GM12878 (cell line): ENCODE measurements around the gene SPINK8. TPM values are rescaled to one million over a fixed set of nuclear protein-coding genes. Genes with fewer than 3 reads are reported as not detected.
"Not testable (repeated sequence)": the region's sequence is repeated elsewhere in the genome, so short reads cannot be mapped to it uniquely, and the experiment has no call there.

Experiments used
- ATAC-seq: fragments of 200-7000 bp; cut with Tn5 transposase; 3 replicates; pipeline ENCODE4 v1.9.1; 2020; ENCODE audit warnings: mild to moderate bottlenecking, moderate library complexity
- BruUV-seq: library from RNA; stranded (reverse); fragments of 400-500 nt; replicated peaks from 2 replicates; lab custom pipeline; 2021; lab: Mats Ljungman, UMichigan
- CTCF ChIA-PET: fragments of 300-600 bp; sonication (Branson Sonifier 250); formaldehyde crosslinking; extraction: SDS; loops from one replicate; lab custom pipeline; 2021; ENCODE audit warnings: inconsistent platforms; lab: Yijun Ruan, JAX
- POLR2A ChIA-PET: fragments of 350-600 bp; formaldehyde crosslinking; extraction: SDS; loops from one replicate; lab custom pipeline; 2021; ENCODE audit warnings: inconsistent platforms; lab: Charles Lee
- RAD21 ChIA-PET: fragments of 300-600 bp; sonication (Branson Sonifier 250); formaldehyde crosslinking; loops from one replicate; lab custom pipeline; 2023; ENCODE audit warnings: antibody characterized with exemption; ENCODE audit not compliant: unreplicated experiment; lab: Charles Lee
- SMC1A ChIA-PET: fragments of 300-600 bp; sonication (Branson Sonifier 250); formaldehyde crosslinking; loops from one replicate; lab custom pipeline; 2023; ENCODE audit not compliant: unreplicated experiment, uncharacterized antibody; lab: Charles Lee
- DNase-seq: peaks from one replicate; pipeline ENCODE4 v3.0.0-alpha.2; 2011; ENCODE audit warnings: low read depth, low spot score
- FAIRE-seq: peaks from 3 replicates; lab custom pipeline; 2011; peaks lifted over from hg19 to GRCh38; lab: Jason Lieb, UNC
- H2AFZ ChIP-seq: 2 replicates; pipeline ENCODE4 v1.6.0; 2011; ENCODE audit warnings: low read depth, low read length, control low read depth; ENCODE audit not compliant: control insufficient read depth
- H3K27ac ChIP-seq: 2 replicates; pipeline ENCODE4 v1.5.1; 2011; ENCODE audit warnings: control low read depth; ENCODE audit not compliant: control insufficient read depth, insufficient read depth
- H3K27me3 ChIP-seq, 2 experiments: replicated peaks in 1 of 2; 2 replicates each; pipeline versions ENCODE4 v1.6.0 to v1.6.1; 2011; ENCODE audit warnings: low read length in 1 of 2; ENCODE audit not compliant: control insufficient read depth in 2 of 2, insufficient read depth in 2 of 2
- H3K36me3 ChIP-seq, 2 experiments: 2 replicates each; pipeline ENCODE4 v1.5.1; 2011; ENCODE audit warnings: low read length in 1 of 2; ENCODE audit not compliant: control insufficient read depth in 2 of 2, insufficient read depth in 2 of 2
- H3K4me1 ChIP-seq: 2 replicates; pipeline ENCODE4 v1.6.1; 2011; ENCODE audit warnings: mild to moderate bottlenecking, low read length, moderate library complexity, mixed read lengths; ENCODE audit not compliant: control insufficient read depth, insufficient read depth
- H3K4me2 ChIP-seq: 2 replicates; pipeline ENCODE4 v1.6.0; 2011; ENCODE audit warnings: control low read depth; ENCODE audit not compliant: control insufficient read depth, insufficient read depth
- H3K4me3 ChIP-seq: fragments of 200-600 bp; sonication (generic); 2 replicates; pipeline ENCODE4 v1.5.1; 2016
- H3K79me2 ChIP-seq: 2 replicates; pipeline ENCODE4 v1.6.0; 2011; ENCODE audit warnings: low read length; ENCODE audit not compliant: control insufficient read depth, insufficient read depth
- H3K9ac ChIP-seq: 2 replicates; pipeline ENCODE4 v1.8.0; 2011; ENCODE audit warnings: low read length, control low read depth, mixed read lengths; ENCODE audit not compliant: control insufficient read depth, insufficient read depth
- H3K9me3 ChIP-seq: replicated peaks from 3 replicates; pipeline ENCODE4 v1.5.1; 2011; ENCODE audit warnings: mild to moderate bottlenecking, low read length; ENCODE audit not compliant: control insufficient read depth, insufficient read depth
- H4K20me1 ChIP-seq: 2 replicates; pipeline ENCODE4 v1.6.0; 2011; ENCODE audit not compliant: control insufficient read depth, insufficient read depth
- BMI1 ChIP-seq: fragments of 450-650 bp; IDR thresholded peaks from 2 replicates; pipeline ENCODE4 v1.6.1; 2016; ENCODE audit warnings: mild to moderate bottlenecking, moderate library complexity, borderline replicate concordance
- HDAC2 ChIP-seq: fragments of 200-600 bp; sonication (generic); IDR thresholded peaks from 2 replicates; pipeline ENCODE4 v1.6.1; 2017
- WGBS: methylation state at CpG from one replicate; pipeline ENCODE4 v1.1.6; 2016; ENCODE audit warnings: low lambda C conversion rate; ENCODE audit not compliant: insufficient replicate concordance, insufficient coverage; ENCODE audit errors: missing lambda C conversion rate; 5-methylcytosine and 5-hydroxymethylcytosine counted together
- in situ Hi-C: fragments of 300-500 bp; cut with MboI; formaldehyde crosslinking; loops from 9 replicates; pipeline ENCODE4 v1.14.3; 2018; ENCODE audit warnings: mixed read lengths
- intact Hi-C: fragments of 100-400 bp; cut with micrococcal nuclease; formaldehyde crosslinking; loops from one replicate; pipeline ENCODE4 v1.14.2; 2022; ENCODE audit not compliant: unreplicated experiment
- polyA plus RNA-seq, 11 experiments: library from polyadenylated mRNA; depleted of rRNA in 4 of 11; unstranded in 6 of 11; stranded (reverse) in 5 of 11; fragments of >200 nt; fragmentation: Nextera tagmentation in 4 of 11; fragmentation: Illumina TruSeq in 1 of 11; extraction: Ambion mirVana in 4 of 11; extraction: Trizol in 1 of 11; gene quantifications; 1 replicate in 1 of 11; 2 replicates in 10 of 11; pipeline versions ENCODE4 v1.2.1 to v1.2.3, GENCODE V29; 2011 to 2016; ENCODE audit warnings: inconsistent platforms in 2 of 11, missing spikeins in 2 of 11, low read depth in 1 of 11
- total RNA-seq, 4 experiments: library from RNA; depleted of rRNA in 3 of 4; stranded (reverse); fragments of >200 nt in 3 of 4; fragmentation: Illumina TruSeq in 1 of 4; extraction: Trizol in 1 of 4; gene quantifications; 2 replicates each; pipeline versions ENCODE4 v1.2.1 to v1.2.3, GENCODE V29; 2013 to 2021

SPINK8 gene
- total and polyA plus RNA-seq, 10 of the 15 experiments (the other 5 are each of a cell fraction or from before 2014, with no cell fraction given) = not detected

GRCh38 chr3:48334605-48335004, 1.1 kb upstream of the SPINK8 start:
- CTCF ChIA-PET = no interaction called here
- RAD21 ChIA-PET = no interaction called here
- SMC1A ChIA-PET = no interaction called here
- no TSS peak for BruUV-seq
- DNase-seq = no peak
- no peak for ATAC-seq
- Histone ChIP-seq H3K4me1 (0 out of 2 replicates have a peak, but pooled peaks cover 3% of the 10 kb centered on the region), H3K27ac (no peak overlapping the region), H3K4me3 (no peak overlapping the region), H4K20me1 (no peaks in the 10 kb centered on the region), H3K36me3 (no peaks in the 10 kb centered on the region), H3K9ac (no peak overlapping the region), H3K9me3 (no peaks in the 10 kb centered on the region), H3K79me2 (no peaks in the 10 kb centered on the region), H3K27me3 (no peaks in the 10 kb centered on the region), H2AFZ (no peak overlapping the region)
- intact Hi-C loops = no loop called here
- TF ChIP-seq HDAC2 = no peak
- TF ChIP-seq BMI1 = peak; percentile 64; the same call in 1 of the 2 replicates
- TF ChIP-seq, all 136 proteins: peak for 1
- FAIRE-seq = no peak
- in situ Hi-C loops = no loop called here
- no peak overlapping the region for H3K4me2 ChIP-seq
- POLR2A ChIA-PET = no interaction called here
- WGBS = 51% methylated on average over 3 of the region's 3 CpGs

- CTCF ChIA-PET, H2AFZ ChIP-seq, H3K27ac ChIP-seq, in situ Hi-C loops, ATAC-seq, DNase-seq, H3K9me3 ChIP-seq, FAIRE-seq, H3K9ac ChIP-seq, H3K36me3 ChIP-seq, H3K4me3 ChIP-seq, H4K20me1 ChIP-seq, H3K79me2 ChIP-seq, H3K27me3 ChIP-seq, H3K4me1 ChIP-seq, intact Hi-C loops, POLR2A ChIA-PET, H3K4me2 ChIP-seq, RAD21 ChIA-PET, SMC1A ChIA-PET, BruUV-seq: not testable (repeated sequence)
- 50% methylated on average over 10 of the region's 10 CpGs for WGBS
Observed at GRCh38 chr3:48331706-48332435, 1.6 kb downstream of the SPINK8 start.
